ENCODE results near the gene GPC1. TPM values are rescaled to one million over a fixed set of nuclear protein-coding genes. Genes with fewer than 3 reads are reported as not detected.
A peak's percentile ranks its signal among the peaks of the same experiment; 100 is the strongest.

Gene GPC1
- total RNA-seq, 3 donors from 2014 or later, result 13.8 to 56.3 (median 21.0) TPM

DNA sequence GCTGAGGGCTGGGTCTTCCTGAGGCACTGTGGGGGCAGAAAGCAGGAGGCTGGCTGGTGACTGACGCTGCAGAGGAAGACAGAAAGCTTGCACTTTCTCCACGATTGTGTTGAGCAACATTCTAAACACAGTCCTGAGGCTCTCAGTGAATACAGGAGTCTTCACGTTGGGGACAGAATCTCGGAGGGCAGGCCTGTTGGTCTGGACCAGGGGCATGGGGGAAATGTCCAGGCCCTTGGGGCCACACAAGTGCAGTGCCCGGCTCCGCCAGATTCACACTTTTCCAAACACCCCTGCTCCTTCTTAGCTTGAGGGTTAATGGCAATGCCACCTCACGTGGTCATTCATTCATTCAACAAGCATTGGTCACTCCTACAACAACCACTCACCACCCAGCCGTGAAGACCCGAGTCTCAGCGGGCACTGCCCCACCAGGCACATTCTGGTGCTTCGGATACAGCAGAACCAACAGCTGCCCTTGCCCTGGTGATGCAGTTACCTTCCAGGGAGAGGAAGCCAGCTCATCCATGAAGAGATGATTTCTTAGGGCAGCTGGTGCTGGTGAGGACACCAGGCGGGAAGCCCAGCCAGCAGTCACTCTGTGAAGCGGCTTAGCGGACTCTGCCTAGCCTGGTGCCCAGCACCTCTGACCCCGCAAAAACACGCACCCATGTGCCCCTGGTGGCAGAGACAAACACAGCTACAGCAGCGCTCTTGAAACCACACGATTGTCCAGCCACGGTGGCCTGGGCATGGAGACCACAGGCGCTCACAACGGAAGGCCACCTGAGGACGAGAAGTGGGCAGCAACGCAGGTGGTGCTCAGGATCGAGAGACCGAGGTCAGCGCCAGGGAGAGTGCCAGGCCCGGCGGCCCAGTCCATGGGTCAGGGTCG, 10.9 kb upstream of the GPC1 start:
- Histone ChIP-seq H3K4me1 (no peaks in the 10 kb centered on the region), H3K36me3 (no peaks in the 10 kb centered on the region), H3K4me3 (no peak overlapping the region), H3K27me3 (no peaks in the 10 kb centered on the region), H3K27ac (no peak overlapping the region), H3K9me3 (peaks cover 9 to 12% of the 10 kb centered on the region in 2 donors)
- DNase-seq (ENCODE audit: low spot score in 2 of 2), result peak in 1 of 2 donors; percentile 37
- TF ChIP-seq POLR2AphosphoS5 (IDR thresholded peaks at IDR 0.05), result no peak
- no peak for TF ChIP-seq CTCF (IDR thresholded peaks at IDR 0.05)
- intact Hi-C loops (cut with DNase I; ENCODE audit: low total_unique reads), result loop anchor here (5.0 kb wide), 1 partner anchor 112 kb away; no protein-coding TSS in a partner anchor

DNA sequence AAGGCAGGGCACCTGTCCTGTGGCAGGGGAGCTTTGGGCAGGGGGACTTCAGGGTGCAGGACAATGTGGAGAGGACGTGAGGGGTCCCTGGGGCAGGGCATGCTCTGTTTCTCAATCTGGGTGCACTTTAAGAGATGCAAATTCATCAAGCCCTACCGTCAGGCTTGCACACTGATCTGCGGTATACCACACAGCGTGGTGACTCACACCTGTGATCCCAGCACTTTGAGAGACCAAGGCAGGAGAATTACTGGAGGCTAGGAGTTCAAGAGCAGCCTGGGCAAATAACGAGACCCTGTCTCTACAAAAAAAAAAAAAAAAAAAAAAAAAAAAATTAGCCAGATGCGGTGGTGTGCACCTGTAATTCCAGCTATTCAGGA, 10.2 kb upstream of the GPC1 start:
- Histone ChIP-seq H3K4me1 (no peaks in the 10 kb centered on the region), H3K27ac (no peak overlapping the region), H3K27me3 (no peaks in the 10 kb centered on the region), H3K4me3 (no peak overlapping the region), H3K36me3 (no peaks in the 10 kb centered on the region), H3K9me3 (peaks cover 9 to 12% of the 10 kb centered on the region in 2 donors)
- intact Hi-C loops (cut with DNase I; ENCODE audit: low total_unique reads), result no loop called here
- TF ChIP-seq POLR2AphosphoS5 (IDR thresholded peaks at IDR 0.05) (no peak), CTCF (IDR thresholded peaks at IDR 0.05) (no peak), POLR2A (IDR thresholded peaks at IDR 0.05) (no peak)
- no peak for DNase-seq (ENCODE audit: low spot score in 2 of 2)

DNA sequence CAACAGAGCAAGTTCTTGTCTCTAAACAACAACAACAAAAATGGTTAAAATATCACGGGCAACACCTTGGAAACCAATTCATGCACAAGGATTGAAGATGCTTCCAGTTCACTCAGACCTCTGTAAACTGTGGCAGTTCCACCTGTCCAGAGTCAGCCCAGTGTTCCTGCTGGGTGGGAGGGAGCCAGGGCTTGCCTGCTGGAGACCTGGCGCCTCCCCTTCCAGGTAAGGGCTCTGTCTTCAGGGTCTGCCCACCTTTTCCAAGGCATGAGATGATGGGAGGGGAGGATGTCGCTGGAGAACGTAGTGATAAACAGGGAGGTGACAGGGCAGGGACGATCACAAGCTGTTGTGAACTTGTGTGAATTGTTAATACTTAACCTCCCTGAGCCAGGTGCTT, 9.8 kb upstream of the GPC1 start:
- H3K36me3 ChIP-seq, result no peaks in the 10 kb centered on the region
- no peak for DNase-seq (ENCODE audit: low spot score in 2 of 2)
- peaks cover 9 to 12% of the 10 kb centered on the region in 2 donors for H3K9me3 ChIP-seq
- H3K27me3 ChIP-seq, result no peaks in the 10 kb centered on the region
- intact Hi-C loops (cut with DNase I; ENCODE audit: low total_unique reads), result no loop called here
- H3K4me3 ChIP-seq, result no peak overlapping the region
- H3K27ac ChIP-seq, result no peak overlapping the region
- H3K4me1 ChIP-seq, result no peaks in the 10 kb centered on the region
- TF ChIP-seq POLR2A (IDR thresholded peaks at IDR 0.05) (no peak), POLR2AphosphoS5 (IDR thresholded peaks at IDR 0.05) (no peak), CTCF (IDR thresholded peaks at IDR 0.05) (no peak)

DNA sequence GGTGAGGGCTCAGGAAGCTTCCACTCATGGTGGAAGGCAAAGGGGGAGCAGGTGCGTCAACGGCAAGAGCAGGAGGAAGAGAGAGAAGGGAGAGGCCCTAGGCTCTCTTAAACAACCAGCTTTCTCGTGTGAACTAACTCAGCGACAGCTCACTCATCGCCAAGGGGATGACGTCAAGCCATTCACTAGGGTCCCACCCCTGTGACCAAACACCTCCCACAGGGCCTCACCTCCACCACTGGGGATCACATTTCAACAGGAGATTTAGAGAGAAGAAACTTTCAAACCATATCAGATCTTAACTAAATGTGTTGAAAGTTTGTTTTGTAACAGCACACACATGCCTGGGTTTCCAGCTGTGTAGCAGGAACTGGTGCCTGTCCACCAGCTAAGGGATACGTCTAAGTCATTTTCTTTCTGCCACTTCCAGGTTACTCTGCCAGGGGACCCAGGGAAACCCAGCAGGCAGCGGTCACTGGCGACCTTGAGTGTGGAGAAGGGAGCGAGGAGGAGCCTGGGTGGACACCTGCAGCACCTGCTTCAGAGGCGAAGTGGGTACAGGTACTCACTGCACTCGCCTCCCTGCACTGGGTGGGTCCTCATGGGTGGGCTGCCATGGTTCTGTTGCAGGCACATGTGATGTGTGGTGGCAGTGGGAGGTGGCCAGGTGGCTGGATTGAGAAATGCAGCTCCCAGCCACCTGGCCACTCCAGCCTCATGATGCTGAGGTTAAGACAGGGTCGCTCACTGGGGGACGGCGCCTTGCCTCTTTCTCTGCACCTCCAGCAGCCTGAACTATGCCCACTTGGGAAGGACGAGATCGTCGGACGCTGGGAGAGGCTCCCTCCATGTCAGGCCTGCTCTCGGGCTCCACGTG, 8.4 kb upstream of the GPC1 start:
- intact Hi-C loops (cut with DNase I; ENCODE audit: low total_unique reads), result no loop called here
- H3K9me3 ChIP-seq, result peaks cover 4% of the 10 kb centered on the region in 2 donors

More for the DNA sequence above, 8.4 kb upstream of the GPC1 start:
- peak in 1 of 2 donors; percentile 45 for DNase-seq (ENCODE audit: low spot score in 2 of 2)
- Histone ChIP-seq H3K27me3 (no peaks in the 10 kb centered on the region), H3K4me3 (no peak overlapping the region), H3K36me3 (no peaks in the 10 kb centered on the region), H3K4me1 (no peaks in the 10 kb centered on the region), H3K27ac (no peak overlapping the region)
- no peak for TF ChIP-seq POLR2AphosphoS5 (IDR thresholded peaks at IDR 0.05)
- TF ChIP-seq CTCF (IDR thresholded peaks at IDR 0.05), result no peak
- no peak for TF ChIP-seq POLR2A (IDR thresholded peaks at IDR 0.05)
